HG02943 (cell line): ENCODE results near the gene GALNT15.

Source experiments
- ATAC-seq: cut with Tn5 transposase; IDR thresholded peaks from one replicate; pipeline ENCODE4 v1.9.1; 2021; ENCODE audit warnings: mild to moderate bottlenecking, low read depth, moderate library complexity; ENCODE audit not compliant: unreplicated experiment

The GALNT15 gene

DNA sequence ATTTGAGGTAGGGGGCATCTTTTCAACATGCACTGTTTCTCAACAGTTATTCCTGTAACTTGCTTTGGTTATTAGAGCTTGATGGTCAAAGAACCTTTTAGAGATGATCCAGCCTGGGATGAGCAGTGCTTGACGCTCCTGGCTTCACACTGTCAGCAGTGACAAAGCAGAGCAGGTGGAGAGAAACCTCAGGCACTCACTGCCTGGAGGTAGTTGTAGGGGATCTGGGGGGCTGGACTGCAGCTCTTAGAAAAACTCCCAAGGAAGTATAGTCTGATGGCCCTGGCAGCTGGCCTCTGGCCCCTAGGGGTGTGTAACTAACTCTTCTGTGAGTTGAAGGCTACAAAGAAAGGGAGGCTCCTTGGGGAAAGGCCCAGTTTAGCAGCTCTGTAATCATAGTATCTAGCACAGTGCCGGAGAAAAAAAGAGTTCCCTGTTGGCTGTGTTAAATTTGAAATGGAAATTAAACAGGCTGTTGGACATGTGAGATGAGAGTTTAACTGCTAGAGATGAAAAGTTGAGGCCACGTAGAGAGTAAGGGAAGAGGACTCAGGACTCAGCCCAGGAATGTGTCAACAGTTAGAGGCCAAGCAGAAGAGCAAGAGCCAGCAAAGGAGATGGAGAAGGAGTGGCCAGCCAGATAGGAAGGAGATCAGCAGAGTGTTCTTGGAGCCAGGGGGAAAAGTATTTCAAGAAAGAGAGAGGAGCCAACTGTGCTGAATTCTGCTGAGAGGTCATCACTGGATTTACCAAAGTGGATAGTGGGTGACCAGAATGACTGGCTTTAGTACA, 104.7 kb downstream of the GALNT15 start:
- ATAC-seq: no peak

GRCh38 chr3:16280671-16281070, 106.2 kb downstream of the GALNT15 start:
- ATAC-seq: no peak
